ENCODE data around the gene GPC6.

DNA sequence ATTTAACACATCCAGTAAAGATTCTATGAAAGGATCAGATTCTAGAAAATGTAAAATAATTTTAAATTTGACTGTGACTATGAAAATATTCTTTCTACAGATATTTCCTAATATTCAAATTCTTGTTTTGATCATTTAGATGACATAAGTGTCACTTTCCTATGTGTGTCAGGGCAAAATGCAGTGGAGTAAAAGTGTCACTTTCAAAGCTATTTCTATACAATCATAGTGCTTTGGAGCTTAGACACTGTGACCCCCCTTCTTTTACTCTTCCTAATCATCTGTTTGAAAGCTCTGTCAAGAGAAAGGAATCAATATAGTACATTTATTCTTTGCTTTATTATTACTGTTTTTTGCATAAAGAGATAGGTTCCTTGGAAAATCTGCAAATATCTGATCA is 760.9 kb downstream of the GPC6 start:
- TF ChIP-seq, protein P1, sequence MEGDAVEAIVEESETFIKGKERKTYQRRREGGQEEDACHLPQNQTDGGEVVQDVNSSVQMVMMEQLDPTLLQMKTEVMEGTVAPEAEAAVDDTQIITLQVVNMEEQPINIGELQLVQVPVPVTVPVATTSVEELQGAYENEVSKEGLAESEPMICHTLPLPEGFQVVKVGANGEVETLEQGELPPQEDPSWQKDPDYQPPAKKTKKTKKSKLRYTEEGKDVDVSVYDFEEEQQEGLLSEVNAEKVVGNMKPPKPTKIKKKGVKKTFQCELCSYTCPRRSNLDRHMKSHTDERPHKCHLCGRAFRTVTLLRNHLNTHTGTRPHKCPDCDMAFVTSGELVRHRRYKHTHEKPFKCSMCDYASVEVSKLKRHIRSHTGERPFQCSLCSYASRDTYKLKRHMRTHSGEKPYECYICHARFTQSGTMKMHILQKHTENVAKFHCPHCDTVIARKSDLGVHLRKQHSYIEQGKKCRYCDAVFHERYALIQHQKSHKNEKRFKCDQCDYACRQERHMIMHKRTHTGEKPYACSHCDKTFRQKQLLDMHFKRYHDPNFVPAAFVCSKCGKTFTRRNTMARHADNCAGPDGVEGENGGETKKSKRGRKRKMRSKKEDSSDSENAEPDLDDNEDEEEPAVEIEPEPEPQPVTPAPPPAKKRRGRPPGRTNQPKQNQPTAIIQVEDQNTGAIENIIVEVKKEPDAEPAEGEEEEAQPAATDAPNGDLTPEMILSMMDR (IDR thresholded peaks at IDR 0.05) = no peak
- no peak for TF ChIP-seq POLR2AphosphoS5 (IDR thresholded peaks at IDR 0.05)
